NCI-H128 (cell line): ENCODE data around the gene NELFA.
"Not testable (repeated sequence)": the region's sequence is repeated elsewhere in the genome, so short reads cannot be mapped to it uniquely, and the experiment has no call there.

Source experiments
- DNase-seq: peaks from one replicate; lab custom pipeline; 2025; ENCODE audit not compliant: unreplicated experiment; lab: John Stamatoyannopoulos, UW

Gene NELFA

DNA sequence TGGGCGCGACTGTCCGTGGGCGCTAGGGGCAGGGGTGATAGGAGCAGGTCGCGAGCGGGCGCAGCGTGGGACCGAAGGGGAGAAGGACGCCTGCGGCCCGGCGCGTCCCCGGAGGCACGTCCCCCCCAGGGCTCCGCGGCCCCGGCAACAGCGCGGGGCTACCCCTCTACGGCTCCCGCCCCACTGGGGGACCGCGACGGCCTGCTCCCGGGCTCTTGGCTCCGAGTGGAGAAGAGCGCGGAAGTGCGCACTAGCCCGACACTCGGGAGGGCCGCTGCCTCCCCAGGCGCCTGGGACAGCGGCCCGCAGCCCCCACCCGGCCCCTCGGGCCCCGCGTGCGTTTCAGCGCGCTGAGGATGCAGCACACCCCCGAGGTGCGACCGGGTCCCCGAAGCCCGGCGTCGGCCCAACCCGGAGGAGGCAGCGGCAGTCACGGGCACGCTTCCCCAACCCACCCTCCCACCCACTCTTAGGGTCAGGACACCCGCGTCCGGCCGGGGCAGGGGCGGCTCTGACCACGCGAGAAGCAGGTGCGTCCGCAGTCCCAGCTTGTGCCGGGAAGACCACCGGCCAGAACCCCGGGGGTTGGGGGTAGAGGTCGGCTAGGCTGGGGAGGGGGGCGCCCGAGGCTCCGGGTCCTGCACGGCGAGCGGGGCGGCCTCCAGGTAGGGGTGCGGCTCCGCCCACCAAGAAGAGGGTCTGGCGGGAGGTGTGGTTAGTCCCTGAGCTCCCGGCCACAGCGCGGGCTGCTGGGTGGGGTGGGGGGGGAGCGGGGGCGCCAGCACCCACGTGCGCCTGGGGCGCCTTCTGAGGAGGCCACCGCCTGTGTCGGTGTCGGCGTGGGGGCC lies 31.8 kb upstream of the NELFA start:
- DNase-seq: no peak

- DNase-seq: no peak
Observed at GRCh38 chr4:2036866-2037265, 28.1 kb upstream of the NELFA start.

- DNase-seq: no peak
Observed at GRCh38 chr4:2036327-2036726, 27.6 kb upstream of the NELFA start.

- DNase-seq: not testable (repeated sequence)
Observed at GRCh38 chr4:2031161-2031560, 22.4 kb upstream of the NELFA start.

DNA sequence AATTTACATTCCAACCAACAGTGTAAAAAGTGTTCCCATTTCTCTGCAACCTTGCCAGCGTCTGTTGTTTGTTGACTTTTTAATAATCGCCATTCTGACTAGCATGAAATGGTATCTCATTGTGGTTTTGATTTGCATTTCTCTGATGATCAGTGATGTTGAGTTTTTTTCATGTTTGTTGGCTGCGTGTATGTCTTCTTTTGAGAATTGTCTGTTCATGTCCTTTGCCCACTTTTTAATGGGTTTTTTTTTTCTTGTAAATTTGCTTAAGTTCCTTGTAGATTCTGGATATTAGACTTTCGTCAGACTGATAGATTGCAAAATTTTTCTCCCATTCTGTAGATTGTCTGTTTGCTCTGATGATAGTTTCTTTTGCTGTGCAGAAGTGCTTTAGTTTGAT lies 18.3 kb upstream of the NELFA start:
- not testable (repeated sequence) for DNase-seq

DNA sequence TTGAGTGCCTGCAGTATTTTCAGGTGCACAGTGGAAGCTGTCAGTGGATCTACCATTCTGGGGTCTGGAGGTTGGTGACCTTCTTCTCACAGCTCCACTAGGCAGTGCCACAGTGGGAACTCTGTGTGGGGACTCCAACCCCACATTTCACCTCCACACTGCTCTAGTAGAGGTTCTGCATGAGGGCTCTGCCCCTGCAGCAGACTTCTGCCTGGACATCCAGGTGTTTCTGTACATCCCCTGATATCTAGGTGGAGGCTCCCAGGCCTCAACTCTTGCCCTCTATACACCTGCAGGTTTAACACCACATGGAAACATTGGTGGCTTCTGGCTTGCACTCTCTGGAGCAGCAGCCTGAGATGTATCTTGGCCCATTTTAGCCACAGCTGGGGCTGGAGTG lies 17.0 kb upstream of the NELFA start:
- DNase-seq: no peak

- DNase-seq: no peak
Observed at GRCh38 chr4:2024683-2025082, 15.9 kb upstream of the NELFA start.

DNA sequence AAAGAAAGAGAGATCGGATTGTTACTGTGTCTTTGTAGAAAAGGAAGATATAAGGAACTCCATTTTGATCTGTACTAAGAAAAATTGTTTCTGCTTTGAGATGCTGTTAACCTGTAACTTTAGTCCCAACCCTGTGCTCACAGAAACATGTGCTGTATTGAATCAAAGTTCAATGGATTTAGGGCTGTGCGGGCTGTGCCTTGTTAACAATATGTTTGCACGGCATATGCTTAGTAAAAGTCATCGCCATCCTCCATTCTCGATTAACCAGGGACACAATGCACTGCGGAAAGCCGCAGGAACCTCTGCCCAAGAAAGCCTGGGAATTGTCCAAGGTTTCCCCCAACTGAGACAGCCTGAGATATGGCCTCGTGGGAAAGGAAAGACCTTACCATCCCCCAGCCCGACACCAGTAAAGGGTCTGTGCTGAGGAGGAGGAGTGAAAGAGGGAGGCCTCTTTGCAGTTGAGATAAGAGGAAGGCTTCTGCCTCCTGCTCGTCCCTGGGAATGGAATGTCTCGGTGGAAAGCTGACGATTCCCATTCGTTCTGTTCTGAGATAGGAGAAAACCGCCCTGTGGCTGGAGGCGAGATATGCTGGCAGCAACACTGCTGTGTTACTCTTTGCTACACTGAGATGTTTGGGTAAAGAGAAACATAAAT lies 12.7 kb upstream of the NELFA start:
- DNase-seq: not testable (repeated sequence)

DNA sequence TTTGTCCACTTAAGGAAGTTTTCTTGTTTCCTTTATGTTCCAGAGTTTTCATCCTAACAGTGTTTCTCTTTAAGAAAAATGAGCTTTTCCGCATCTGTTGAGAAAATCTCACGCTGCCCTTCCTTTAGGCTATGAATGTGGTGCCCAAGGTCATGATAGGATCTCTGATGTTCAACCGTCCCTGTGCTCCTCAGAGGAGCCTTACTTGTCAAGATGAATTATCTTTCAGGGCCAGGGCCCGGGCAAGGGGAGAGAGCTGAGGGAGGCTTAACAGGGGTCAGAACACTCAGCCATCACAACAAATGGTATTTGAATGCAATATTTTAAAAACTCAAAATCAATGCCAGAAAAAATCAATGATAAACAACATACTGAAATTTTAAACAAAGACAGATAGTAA lies 6.2 kb upstream of the NELFA start:
- no peak for DNase-seq

DNA sequence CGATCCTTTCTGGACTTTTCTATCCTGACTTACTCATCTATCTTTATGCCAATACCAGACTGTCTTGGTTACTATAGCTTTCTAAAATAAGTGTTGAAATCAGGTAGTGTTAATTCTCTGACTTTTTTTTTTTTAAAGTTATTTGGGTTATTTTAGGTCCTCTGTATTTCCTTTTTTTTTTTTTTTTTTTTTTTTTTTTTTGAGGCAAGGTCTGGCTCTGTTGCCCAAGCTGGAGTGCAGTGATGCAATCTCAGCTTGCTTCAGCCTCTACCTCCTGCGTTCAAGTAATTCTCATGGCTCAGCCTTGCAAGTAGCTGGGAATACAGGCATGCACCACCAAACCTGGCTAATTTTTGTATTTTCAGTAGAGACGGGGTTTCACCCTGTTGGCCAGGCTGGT lies 2.8 kb upstream of the NELFA start:
- DNase-seq: no peak

GRCh38 chr4:2009651-2010233 lies 968 bp upstream of the NELFA start:
- peak; percentile 0 for DNase-seq

- no peak for DNase-seq
Observed at GRCh38 chr4:2008671-2008920, 178 bp downstream of the NELFA start.

DNA sequence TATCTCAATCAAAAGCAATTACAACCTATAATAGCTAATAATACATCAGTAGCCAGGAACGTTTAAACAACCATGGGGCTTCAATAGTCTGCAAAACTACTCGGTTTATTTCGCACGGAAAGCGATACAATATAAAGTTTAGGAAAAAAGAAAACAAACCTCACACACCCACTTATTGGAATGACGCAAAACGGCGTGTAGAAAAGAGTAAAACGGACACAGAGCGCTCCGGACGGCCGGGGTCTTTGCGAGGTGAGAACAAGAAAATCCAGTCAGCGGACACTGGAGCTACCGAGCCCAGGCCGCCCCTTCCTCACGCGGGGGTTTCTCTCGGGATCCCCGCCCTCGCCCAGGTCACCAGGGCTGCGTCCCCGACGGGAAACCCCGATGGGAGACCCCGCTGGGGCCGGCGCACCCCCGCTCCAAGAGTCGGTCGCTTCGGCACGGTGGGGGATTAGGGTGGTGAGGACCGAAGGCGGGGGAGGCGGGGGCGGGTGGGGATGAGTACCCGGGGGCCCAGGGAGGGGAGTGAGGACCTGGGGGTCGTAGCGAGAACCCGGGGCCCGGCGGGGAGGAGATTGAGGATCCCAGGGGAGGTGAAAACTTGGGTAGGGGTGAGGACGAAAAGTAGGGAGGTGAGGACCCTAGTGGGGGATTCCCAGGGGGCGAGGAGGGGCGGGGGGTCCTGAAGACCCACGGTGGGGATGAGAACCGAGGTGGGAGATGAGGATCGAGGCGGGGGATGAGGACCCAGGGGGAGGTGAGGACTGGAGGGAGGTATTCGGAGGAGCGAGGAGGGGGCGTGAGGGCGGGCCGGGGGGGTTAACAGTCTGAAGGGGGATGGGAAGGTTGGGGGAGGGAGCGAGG lies 737 bp downstream of the NELFA start:
- no peak for DNase-seq

- no peak for DNase-seq
Observed at GRCh38 chr4:2006956-2007653, 1.7 kb downstream of the NELFA start.

- no peak for DNase-seq
Observed at GRCh38 chr4:2006367-2006766, 2.4 kb downstream of the NELFA start.

DNA sequence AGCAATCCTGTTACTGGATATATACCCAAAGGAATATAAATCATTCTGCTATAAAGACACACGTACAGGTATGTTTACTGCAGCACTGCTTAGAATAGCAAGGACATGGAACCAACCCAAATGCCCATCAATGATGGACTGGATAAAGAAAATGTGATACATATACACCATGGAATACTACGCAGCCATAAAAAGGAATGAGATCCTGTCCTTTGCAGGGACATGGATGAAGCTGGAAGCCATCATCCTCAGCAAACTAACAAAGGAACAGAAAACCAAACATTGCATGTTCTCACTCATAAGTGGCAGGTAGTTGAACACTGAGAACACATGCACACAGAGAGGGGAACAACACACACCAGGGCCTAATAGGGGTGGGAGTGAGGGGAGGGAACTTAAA lies 5.4 kb downstream of the NELFA start:
- not testable (repeated sequence) for DNase-seq

DNA sequence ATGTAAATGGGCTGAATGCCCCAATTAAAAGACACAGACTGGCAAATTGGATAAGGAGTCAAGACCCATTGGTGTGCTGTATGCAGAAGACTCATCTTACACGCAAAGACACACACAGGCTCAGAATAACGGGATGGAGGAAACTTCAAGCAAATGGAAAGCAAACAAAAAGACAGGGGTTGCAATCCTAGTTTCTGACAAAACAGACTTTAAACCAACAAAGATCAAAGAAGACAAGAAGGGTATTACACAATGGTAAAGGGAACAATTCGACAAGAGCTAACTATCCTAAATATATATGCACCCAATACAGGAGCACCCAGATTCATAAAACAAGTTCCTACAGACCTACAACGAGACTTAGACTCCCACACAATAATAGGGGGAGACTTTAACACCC lies 9.5 kb downstream of the NELFA start:
- DNase-seq: not testable (repeated sequence)

DNA sequence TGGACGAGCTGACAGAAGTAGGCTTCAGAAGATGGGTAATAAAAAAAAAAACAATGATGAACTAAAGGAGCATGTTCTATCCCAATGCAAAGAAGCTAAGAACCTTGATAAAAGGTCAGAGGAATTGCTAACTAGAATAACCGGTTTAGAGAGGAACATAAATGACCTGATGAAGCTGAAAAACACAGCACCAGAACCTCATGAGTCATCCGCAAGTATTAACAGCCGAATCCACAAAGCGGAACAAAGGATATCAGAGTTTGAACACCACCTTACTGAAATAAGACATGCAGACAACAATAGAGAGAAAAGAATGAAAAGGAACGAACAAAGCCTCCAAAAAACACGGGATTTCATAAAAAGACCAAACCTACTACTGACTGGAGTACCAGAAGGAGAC lies 10.5 kb downstream of the NELFA start:
- DNase-seq: no peak

GRCh38 chr4:1997712-1998111 lies 11.1 kb downstream of the NELFA start:
- no peak for DNase-seq

DNA sequence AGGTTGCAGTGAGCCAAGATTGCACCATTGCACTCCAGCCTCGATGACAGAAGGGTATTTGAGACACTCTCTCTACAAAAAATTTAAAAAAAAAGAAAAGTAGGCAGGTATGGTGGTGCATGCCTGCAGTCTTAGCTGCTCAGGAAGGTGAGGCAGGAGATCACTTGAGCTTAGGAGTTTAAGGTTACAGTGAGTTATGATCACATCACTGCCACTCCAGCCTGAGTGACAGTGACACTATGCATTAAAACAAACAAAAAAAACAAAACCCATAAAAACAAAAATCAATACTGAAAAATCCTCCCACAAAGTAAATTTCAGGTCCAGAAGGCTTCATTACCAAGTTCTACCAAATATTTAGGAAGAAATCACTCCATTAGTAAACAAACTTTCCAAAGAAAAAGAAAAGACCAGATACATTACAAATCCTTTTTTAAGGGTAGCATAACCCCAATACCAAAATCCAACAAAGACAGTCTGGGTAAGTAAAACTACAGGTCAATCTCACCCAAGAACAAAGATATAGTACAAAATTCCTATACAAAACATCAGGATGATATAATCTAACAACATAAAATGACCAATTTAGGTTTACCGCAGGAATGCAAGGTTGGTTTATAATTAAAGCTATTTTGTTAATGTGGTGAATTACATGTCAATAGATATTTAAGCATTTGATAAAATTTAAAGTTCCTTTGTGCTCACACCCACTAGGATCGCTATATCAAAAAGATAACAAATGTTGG lies 11.7 kb downstream of the NELFA start:
- no peak for DNase-seq
